Camera-type eye (tissue), 1 donor: Measurements from ENCODE around the gene TDRKH. TPM values are rescaled to one million over a fixed set of nuclear protein-coding genes. Genes with fewer than 3 reads are reported as not detected.

ENCODE experiments used
- total RNA-seq: library from RNA; depleted of rRNA; stranded (reverse); fragments of >200 nt; gene quantifications from one replicate; pipeline ENCODE4 v1.2.3, GENCODE V29; 2014

TDRKH gene
- total RNA-seq, result 12.3 TPM

DNA sequence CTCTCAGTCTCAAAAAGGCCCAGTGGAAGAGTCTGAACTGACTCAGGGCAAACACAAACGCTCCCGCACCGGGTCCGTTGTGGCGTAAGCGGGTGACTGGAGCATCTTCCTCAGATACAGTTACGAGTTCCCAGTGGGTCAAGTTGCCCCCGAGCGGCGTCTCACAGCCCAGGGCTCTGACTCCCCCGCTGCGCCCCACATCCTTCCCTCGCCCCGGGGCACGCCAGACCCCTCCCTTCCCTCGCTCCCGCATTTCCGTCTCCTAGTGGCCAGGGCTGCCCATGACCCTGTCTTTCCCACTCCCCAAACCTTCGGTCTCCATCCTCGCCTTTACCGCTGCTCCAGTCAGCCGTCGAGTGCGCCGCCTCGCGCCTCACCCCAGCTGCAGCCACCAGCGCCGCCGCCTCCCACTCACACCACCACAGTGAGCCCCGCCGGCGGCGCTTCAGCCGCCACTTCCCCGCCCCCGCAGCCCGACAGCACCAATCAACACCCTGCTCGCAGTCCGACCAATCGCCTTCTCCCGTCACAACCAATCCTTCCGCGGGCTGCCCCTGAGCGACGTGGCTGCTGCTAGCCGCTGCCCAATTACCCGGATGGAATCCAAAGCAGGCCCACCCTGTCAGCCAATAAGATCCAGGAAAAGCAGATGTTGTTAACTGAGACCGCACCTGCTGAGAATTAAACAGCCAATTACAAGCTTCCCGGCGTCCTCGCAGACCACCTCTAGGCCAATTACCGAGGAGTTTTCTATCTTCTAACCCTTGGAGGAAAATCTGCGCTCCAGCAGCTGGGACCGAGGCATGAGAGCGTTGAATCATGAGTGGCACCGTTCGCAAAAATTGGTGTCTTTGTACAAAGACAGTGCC is at the start of gene TDRKH:
Gene TDRKH, minus strand, starts transcription at position 430 of the 869 bp plus-strand sequence. CDS start 7,478 bp downstream, outside the sequence.

DNA sequence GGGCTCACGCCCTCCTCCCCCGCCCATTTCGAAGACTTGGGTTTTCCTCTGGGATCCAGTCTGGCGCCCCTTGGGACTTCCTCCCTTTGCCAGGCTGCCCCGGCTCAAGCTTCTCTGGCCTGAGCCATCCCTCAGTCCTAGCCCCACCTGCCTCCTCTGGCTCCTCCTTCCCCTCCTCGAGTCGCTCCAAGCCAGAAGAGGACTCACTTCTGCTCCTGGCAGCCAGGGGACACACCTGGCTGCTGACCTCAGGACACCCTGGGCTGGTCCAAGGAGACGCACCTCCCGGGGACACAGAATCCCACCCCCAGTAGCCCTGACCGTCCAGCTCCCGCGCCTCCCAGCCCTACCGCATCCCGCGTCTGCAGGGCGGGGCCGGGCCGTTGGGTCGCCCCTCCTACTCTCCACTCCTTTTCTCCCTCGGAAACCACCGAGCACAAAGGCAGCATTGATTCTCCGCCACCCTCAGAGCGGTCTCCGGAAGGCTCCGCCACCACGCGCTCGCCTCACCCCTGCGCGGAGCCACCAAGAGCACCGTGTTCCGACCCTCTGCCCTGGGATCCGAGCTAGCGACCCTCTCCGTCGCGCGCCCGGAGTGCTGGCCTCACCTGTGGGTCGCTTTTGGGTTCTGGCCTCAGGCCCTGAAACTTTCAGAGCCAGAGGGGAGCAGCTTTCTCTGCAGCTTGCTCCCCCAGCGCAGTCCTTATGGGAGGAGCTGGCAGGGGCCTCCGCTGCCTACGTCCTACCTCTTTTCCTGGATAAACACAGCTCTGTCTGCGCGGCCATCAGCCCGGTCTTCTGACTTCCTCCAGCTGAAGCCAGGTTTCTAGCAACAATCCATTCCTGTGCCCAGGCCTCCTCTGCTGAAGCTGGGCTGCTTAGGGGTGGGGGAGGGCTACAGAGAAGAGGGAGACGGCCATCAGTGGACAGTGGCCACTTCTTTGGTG is 49.4 kb upstream of the TDRKH start, which contains the start of gene C2CD4D:
Gene C2CD4D, minus strand, starts transcription at position 364 of the 947 bp plus-strand sequence. CDS start 831 bp downstream, outside the sequence.

DNA sequence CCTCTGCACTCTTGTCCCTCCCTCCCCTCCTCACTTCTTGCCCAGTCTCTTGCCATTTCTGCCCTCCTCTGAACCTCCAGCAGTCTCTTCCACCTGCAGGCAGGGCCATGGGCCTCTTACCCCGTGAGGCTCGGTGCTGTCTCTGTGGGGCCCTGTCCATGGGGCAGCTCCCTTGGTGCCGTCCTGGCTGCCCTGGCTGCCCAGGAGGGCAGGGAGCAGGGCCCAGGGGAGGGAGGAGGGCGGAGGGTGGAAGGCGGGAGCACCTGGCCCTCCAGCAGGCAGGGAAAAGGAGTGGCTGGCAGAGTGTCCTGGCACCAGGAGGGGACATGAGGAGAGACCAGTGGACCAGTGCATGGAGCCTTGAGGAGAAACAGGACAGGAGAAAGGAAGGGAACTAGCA is 41.3 kb upstream of the TDRKH start, which contains the start of gene RORC:
Gene RORC, minus strand, starts transcription at position 198 of the 400 bp plus-strand sequence. Its CDS starts 38 bp downstream, at position 160.

GRCh38 chr1:151805066-151805820 is 14.9 kb upstream of the TDRKH start, which contains the start of gene LINGO4:
Gene LINGO4 (minus strand): TSS chr1:151805419. CDS start chr1:151802704, 2,715 bp downstream.

GRCh38 chr1:151762941-151763921 is 27.1 kb downstream of the TDRKH start, which contains the start of gene MRPL9:
Gene MRPL9 (minus strand): TSS chr1:151763496. CDS start chr1:151763479, 17 bp downstream.

Other genes starting within 250 kb of the TDRKH start
- gene SNX27, start 178.4 kb downstream of the TDRKH start, total RNA-seq, result 72.8 TPM
- gene CELF3, start 73.7 kb downstream of the TDRKH start, total RNA-seq, result 39.4 TPM
- not detected for gene RIIAD1, start 69.0 kb downstream of the TDRKH start, total RNA-seq
- gene MRPL9, start 27.0 kb downstream of the TDRKH start, total RNA-seq, result 55.3 TPM
- not detected for gene LINGO4, start 14.9 kb upstream of the TDRKH start, total RNA-seq
- 1.6 TPM for gene RORC, start 41.3 kb upstream of the TDRKH start, total RNA-seq
- 0.27 TPM for gene C2CD4D, start 49.3 kb upstream of the TDRKH start, total RNA-seq
- not detected for gene THEM5, start 63.2 kb upstream of the TDRKH start, total RNA-seq
- gene THEM4, start 119.0 kb upstream of the TDRKH start, total RNA-seq, result 23.2 TPM
- 71.2 TPM for gene S100A10, start 203.4 kb upstream of the TDRKH start, total RNA-seq
- 13.1 TPM for gene S100A11, start 246.5 kb upstream of the TDRKH start, total RNA-seq